A549 treated with ZK216348 at 1 μM for 4 hours (cell line): ENCODE data around the gene NELL1. TPM values are rescaled to one million over a fixed set of nuclear protein-coding genes. Genes with fewer than 3 reads are reported as not detected.

ENCODE experiments used
- total RNA-seq: library from RNA; stranded (reverse); fragments of 200-300 nt; extraction: Qiagen RNA extraction; gene quantifications from 5 replicates; pipeline ENCODE4 v1.2.3, GENCODE V29; 2022; ENCODE audit warnings: low read depth

The NELL1 gene
- not detected in 5 replicates for total RNA-seq

DNA sequence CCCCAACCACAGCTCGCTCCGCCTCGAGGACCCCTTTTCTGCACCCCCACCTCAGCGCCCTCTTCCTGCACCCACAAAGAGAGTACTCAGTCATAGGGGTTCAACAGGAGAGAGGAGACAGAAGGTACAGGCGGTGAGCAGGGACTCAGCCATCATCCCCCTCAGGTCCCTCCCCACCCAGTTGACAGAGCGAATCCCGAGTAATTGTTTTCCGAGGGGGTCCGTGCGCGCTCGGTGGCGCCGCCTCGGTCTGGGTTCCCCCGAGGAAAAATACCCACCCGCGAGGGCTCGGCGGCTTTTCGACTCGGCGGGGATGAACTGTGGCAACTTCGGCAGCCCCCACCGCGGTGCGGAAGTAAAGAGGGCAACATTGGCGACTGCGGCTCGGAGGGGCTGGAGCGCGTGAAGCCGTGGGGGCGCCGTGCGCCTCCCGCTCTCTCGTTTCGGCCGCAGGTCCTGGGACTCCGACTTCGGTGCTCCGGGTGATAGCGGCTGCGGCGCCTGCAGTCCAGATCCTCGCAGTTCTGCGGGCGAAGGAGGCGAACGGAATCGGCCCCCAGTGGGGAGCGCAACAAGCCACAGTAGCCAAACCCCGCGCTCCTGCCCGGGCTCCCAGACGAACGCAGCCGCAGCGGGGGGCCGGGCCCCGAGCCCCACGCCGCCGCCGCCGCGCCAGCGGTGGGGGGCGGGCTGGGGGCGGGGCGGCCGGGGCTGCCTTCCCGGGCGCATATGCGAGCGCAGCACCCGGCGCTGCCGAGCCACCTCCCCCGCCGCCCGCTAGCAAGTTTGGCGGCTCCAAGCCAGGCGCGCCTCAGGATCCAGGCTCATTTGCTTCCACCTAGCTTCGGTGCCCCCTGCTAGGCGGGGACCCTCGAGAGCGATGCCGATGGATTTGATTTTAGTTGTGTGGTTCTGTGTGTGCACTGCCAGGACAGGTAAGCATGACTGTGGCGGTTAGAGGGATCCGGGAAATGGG lies at the start of gene NELL1:
Gene NELL1, plus strand, starts transcription at position 743 of the 976 bp plus-strand sequence.

Other genes starting within 250 kb of the NELL1 start
- not detected in 5 replicates for gene SLC6A5, start 70.0 kb upstream of the NELL1 start, total RNA-seq